Effector CD4-positive, alpha-beta T cell (primary cell): Measurements from ENCODE around the gene GNPDA1.

Source experiments
- DNase-seq: peaks from one replicate; pipeline ENCODE4 v3.0.0-alpha.2; 2020

The GNPDA1 gene

GRCh38 chr5:142020122-142020659 lies 7.4 kb upstream of the GNPDA1 start:
- DNase-seq: no peak

DNA sequence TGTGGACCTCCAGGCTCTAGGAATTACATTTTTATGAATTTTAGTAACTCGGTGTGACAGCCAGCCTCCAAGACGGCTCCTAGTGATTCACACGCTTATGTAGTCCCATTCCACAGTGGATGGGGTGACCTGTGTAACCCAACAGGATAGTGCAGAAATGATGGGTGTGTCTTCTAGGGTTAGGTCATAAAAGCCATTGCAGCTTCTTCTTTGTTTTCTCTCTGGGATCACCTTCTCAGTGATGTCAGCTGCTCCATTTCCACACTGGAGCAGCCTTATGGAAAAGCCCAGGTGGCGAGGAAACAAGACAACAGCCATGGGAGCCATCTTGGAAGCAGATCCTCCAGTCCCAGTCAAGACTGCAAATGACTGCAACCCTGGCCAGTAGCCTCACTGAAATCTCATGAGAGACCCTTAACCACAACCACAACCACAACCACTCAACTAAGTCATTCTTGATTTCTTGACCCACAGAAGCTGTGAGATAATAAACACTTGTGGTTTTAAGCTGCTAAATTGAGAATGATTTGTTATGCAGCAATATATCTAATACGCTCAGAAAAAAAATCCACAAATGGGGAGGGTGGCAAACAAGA lies 5.1 kb upstream of the GNPDA1 start:
- no peak for DNase-seq

GRCh38 chr5:142016556-142016955 lies 3.7 kb upstream of the GNPDA1 start:
- peak; percentile 15 for DNase-seq

- peak; percentile 17 for DNase-seq
Measured at GRCh38 chr5:142015781-142016533, 3.1 kb upstream of the GNPDA1 start.

- peak; percentile 48 for DNase-seq
Measured at GRCh38 chr5:142014911-142015584, 2.2 kb upstream of the GNPDA1 start.

DNA sequence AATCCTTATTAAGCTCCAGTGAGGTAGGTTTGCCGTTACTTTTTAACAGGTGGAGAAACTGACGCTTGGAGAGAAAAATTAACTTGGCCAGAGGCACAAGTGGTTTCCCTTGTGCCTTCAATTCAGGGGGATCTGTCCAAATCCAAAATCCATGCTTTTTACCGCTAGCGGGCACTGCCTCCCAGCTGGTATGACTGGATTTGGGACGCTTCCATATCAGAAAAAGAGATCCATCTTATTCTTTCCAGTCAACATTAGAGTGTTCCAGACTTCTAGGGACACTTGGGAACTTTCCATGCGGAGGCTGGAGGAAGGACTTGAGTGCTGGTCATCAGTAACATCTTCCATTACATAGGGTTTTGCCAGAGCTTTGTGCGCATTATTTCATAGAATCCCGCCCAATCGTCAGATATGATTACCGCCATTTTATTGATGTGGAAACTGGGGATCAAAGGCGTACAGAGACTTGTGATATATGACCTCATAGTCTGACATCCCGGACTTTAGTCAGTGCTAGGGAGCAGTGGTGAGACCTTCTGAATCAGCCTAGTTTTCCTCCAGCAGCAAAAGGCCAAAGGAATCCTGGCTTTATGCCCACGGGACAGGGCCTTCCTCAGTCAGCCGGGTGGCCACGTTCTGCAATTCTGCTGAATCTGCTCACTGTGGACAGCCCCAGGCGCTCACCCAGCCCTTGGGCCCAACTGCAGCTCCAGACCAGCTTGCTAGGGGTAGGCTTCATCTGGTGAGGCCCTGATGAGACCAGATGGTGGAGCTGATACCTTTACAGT lies 1.1 kb upstream of the GNPDA1 start:
- no peak for DNase-seq

- peak; percentile 19 for DNase-seq
Measured at GRCh38 chr5:142012186-142012785, 541 bp downstream of the GNPDA1 start.

GRCh38 chr5:142011572-142012185 lies 1.1 kb downstream of the GNPDA1 start:
- no peak for DNase-seq

DNA sequence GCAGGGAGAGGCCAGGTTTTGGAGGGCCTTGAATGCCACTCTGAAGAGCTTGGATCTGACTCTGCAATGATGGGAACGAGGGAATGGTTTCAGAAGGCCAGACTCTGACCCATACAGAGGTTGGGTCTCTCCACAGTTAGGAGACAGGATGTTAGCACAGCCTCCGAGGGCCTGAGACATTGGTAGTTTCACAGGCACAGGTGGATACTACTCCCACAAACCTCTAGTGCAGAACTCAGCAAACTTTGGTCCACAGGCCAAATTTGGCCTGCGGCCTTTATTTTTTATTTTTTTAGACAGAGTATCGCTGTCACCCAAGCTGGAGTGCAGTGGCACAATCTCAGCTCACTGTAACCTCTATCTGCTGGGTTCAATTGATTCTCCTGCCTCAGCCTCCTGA lies 2.9 kb downstream of the GNPDA1 start:
- no peak for DNase-seq

DNA sequence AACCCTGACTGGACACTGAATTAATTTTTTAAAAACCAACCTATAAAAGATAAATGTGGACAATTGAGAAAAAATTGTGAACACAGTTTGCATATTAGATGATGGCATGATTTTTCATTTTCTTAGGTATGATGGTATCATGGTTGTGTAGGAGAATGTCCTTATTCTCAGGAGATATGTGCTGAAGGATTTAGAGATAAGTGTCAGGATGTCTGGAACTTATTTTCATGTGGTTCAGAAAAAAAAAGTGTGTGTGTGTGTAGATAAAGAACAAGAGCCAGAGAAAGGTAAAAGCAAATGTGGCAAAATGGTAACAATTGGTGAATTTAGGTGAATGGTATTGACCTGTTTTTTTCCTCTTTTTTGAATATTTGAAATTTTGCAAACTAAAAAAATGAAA lies 4.0 kb downstream of the GNPDA1 start:
- DNase-seq: no peak

- DNase-seq: no peak
Measured at GRCh38 chr5:142007237-142007544, 5.6 kb downstream of the GNPDA1 start.

DNA sequence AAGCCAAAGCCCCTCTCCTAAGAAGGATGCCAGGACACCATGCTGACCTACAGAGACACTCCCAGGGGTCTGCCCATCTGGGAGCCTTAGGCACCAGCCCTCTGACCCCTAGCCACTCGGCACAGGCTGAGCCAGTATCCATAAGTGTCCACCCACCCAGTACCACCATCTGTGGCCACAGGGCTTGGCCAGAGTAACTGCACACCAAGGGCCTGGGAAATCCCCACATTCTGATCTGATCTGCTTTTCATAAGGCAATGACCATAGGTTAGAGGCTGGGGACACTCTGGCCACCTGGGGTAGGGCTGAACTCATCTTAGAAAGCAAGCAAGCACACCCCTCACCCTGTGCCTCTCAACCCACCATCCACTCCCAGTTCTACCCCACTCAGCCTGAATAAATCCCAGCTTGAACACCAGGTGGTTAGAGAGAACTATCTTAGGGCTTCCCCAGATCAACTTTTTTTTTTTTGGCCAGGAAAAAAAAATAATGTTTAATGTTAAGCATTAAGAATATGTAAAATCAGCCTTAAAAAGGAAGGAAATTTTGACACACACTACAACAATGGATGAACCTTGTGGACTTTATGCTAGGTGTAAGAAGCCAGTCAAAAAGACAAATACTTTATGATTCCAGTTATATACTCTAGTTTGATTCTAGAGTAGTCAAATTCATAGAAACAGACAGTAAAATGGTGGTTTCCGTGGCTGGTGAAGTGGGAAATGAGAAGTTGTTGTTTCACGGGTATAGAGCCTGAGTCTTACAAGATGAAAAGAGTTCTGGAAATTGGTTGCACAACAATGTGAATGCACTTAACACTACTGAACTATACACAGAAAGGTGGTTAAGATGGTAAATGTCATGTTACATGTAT lies 6.2 kb downstream of the GNPDA1 start:
- DNase-seq: no peak

- no peak for DNase-seq
Measured at GRCh38 chr5:142003266-142003800, 9.5 kb downstream of the GNPDA1 start.

- no peak for DNase-seq
Measured at GRCh38 chr5:142000704-142001484, 11.9 kb downstream of the GNPDA1 start.

DNA sequence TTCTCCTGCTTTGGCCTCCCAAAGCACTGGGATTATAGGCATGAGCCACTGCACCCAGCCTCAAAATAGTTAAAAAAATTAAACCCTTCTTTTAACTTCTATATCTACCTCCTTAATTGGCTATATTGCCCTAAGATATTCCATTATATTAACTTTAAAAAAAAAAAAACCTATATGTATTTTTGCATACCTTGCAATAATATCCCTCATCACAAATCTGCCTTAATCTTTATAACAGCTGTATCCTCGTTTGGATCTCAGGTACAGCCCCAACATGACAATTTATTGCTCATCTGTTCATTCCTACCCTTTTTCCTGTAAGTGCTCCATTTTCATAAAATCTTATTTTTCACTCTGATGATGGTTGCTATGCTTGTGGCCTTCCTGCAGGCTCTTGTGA lies 12.7 kb downstream of the GNPDA1 start:
- DNase-seq: no peak

DNA sequence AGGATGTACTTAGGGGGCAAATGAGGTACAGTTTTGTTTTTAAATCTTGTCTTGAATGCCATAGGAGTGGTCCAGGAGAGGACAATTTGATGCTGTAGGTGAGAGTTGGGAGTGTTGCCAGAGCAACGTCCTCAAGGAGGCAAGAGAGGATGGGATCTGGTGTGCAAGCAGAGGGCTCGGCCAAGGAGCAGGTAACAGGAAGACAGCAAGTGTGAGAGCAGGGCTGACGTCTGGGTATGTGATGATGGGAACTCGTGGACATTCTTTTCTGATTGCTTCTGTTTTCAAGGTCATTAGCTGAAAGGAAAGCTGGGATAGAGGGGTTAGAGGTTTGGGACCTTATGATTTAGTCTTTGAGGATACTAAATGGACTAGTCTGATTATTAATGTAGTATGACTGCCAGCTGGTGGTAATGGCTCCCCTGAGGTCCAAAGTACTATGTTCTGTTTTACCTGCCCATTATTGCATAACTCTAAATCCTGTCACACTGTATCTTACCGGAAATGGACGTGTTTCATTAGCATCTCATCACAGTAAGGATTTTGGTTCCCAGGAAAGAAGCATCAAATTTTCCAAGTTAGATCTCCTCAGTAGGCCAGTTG lies 15.4 kb downstream of the GNPDA1 start:
- no peak for DNase-seq

DNA sequence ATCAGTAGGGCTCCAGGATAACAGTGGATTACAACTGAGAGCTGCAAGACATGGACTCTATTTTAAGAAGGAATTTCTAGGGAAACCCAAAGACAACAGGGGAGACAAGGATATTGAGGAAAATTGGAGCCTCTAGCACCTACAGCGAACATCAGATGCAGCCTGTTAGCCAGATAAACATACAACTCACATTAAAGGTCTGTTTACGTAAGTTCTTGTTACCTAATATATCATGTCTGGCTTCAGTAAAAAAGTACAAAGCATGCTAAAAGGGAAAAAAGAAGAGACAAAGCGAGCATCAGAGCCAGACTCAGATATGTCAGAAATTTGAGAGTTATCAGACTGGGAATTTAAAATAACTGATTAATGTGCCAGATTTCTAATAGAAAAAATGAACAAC lies 17.2 kb downstream of the GNPDA1 start:
- no peak for DNase-seq

- no peak for DNase-seq
Measured at GRCh38 chr5:141994511-141995136, 18.2 kb downstream of the GNPDA1 start.

DNA sequence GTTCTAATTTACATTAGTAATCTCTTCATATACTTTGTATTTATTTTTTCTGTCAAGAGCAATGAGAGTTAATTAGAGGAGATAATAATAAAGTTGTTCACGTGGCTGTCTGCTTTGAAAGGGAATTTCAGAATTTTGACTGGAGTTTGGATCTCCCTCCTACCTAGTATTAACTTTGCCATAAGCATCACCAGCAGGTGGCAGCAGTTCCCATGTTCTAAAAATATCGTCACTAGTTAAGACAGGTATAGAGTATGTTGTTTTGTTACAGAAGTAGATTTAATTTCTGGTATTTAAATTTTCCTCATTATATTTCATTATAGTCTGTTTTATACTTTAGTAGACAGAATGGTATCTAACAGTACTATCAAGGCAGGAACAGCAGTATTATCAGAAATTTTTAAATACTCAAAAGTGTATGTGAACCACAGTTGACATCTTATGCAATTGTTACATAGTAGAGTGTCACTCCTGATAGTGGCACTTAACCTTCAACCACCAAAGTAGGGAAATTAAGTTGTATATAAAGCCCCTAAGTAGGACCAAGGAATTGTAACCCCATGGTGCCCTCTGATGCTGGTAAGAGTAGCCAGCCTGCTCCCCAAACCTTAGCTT lies 20.4 kb downstream of the GNPDA1 start:
- DNase-seq: peak; percentile 80
